Upper lobe of right lung (tissue), 1 donor: Measurements from ENCODE around the gene IL19. TPM values are rescaled to one million over a fixed set of nuclear protein-coding genes. Genes with fewer than 3 reads are reported as not detected.

Experiments used
- ATAC-seq: fragments of 200-7000 bp; cut with Tn5 transposase; one replicate; pipeline ENCODE4 v1.9.1; 2020; ENCODE audit warnings: mild to moderate bottlenecking, moderate library complexity
- DNase-seq: peaks from one replicate; pipeline ENCODE4 v3.0.0-alpha.2; 2020
- H3K27ac ChIP-seq: fragments of 200-600 bp; one replicate; pipeline ENCODE4 v1.8.0; 2022
- H3K27me3 ChIP-seq: fragments of 200-600 bp; one replicate; pipeline ENCODE4 v1.8.0; 2022; ENCODE audit warnings: mild to moderate bottlenecking
- H3K36me3 ChIP-seq: fragments of 200-600 bp; one replicate; pipeline ENCODE4 v1.8.0; 2022
- H3K4me1 ChIP-seq: fragments of 200-600 bp; one replicate; pipeline ENCODE4 v1.8.0; 2022
- H3K4me3 ChIP-seq: fragments of 200-600 bp; one replicate; pipeline ENCODE4 v1.8.0; 2022; ENCODE audit warnings: mild to moderate bottlenecking
- H3K9me3 ChIP-seq: fragments of 200-600 bp; one replicate; pipeline ENCODE4 v1.8.0; 2022
- intact Hi-C: fragments of 100-400 bp; cut with DNase I; formaldehyde crosslinking; loops from one replicate; pipeline ENCODE4 v1.11.0; 2022
- total RNA-seq: library from RNA; stranded (reverse); fragmentation: NEBNext Ultra II Directional; extraction: Animal tissue kit (Norgen Biotek cat#: 25700); gene quantifications from one replicate; pipeline ENCODE4 v1.2.1, GENCODE V29; 2021
- TF ChIP-seq, protein P1 (sequence below): fragments of 200-600 bp; IDR thresholded peaks from one replicate; pipeline ENCODE4 v1.8.0; 2022; ENCODE audit warnings: antibody characterized with exemption
- donor health status: DM: no; HTN: yes; CAD: no; lungs with severe emphysema.

Gene IL19
- total RNA-seq, 1 donor from 2014 or later: not detected

DNA sequence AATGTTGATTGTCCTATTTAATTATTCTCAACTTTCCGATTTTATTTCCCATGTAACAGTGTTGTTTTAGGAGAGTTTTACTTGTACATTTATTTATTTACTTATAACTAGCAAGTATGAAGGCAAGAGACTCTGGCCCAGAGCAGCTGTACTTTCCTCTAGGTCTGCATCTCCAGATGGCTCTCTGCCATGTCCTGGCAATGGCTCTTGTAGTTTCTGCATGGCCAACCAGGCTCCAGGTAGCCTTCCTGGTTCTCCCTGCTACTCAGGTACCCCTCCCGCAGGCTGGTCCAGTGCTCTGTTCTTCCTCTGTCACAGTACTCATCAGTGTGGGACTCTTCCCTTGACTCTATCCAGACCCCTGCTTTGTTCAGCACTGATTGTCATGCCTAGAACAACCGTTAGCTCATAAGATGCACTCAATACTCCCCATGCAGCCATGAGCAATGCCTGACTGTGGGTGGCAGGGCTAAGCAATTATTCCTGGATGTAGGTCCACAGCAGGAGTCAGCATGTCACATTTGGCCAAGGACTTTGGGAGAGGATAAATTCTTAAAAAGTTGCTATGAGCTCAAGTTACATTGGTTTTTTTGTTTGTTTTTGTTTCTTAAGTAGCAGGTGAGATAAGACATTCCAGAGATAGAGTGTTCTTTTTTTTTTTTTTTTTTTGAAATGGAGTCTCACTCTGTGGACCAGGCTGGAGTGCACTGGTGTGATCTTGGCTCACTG is 84.0 kb downstream of the IL19 start:
- H3K36me3 ChIP-seq: no peaks in the 10 kb centered on the region
- no peaks in the 10 kb centered on the region for H3K27me3 ChIP-seq
- no peak overlapping the region for H3K27ac ChIP-seq
- TF ChIP-seq, protein P1, sequence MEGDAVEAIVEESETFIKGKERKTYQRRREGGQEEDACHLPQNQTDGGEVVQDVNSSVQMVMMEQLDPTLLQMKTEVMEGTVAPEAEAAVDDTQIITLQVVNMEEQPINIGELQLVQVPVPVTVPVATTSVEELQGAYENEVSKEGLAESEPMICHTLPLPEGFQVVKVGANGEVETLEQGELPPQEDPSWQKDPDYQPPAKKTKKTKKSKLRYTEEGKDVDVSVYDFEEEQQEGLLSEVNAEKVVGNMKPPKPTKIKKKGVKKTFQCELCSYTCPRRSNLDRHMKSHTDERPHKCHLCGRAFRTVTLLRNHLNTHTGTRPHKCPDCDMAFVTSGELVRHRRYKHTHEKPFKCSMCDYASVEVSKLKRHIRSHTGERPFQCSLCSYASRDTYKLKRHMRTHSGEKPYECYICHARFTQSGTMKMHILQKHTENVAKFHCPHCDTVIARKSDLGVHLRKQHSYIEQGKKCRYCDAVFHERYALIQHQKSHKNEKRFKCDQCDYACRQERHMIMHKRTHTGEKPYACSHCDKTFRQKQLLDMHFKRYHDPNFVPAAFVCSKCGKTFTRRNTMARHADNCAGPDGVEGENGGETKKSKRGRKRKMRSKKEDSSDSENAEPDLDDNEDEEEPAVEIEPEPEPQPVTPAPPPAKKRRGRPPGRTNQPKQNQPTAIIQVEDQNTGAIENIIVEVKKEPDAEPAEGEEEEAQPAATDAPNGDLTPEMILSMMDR: no peak
- H3K4me3 ChIP-seq: no peak overlapping the region
- H3K4me1 ChIP-seq: no peaks in the 10 kb centered on the region
- DNase-seq (no peak), ATAC-seq (peak; percentile 34)
- H3K9me3 ChIP-seq: no peaks in the 10 kb centered on the region
- intact Hi-C loops: no loop called here

DNA sequence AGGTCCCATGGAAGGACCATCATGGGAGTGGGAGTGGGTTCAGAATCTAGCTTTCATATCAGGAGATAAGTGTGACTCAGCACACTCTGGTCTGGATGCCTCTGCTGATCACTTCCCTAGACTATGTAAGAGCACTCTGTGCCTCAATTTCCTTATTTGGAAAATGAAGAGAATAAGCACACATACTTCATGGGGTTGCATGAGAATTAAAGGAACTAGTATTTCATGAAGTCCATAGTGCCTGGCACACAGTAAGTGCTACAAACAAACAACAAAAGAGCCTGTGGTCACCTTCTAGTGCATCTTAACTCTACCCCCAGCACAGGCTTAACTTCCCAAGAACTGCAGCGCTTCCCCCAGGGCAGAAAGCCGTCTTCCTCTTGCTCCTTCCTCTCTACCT is 85.3 kb downstream of the IL19 start:
- intact Hi-C loops: no loop called here
- no peak for DNase-seq
- Histone ChIP-seq H3K36me3 (no peaks in the 10 kb centered on the region), H3K27ac (no peak overlapping the region), H3K27me3 (no peaks in the 10 kb centered on the region), H3K4me3 (no peak overlapping the region), H3K9me3 (no peaks in the 10 kb centered on the region), H3K4me1 (no peaks in the 10 kb centered on the region)
- ATAC-seq: peak; percentile 45
- TF ChIP-seq, protein P1: no peak

DNA sequence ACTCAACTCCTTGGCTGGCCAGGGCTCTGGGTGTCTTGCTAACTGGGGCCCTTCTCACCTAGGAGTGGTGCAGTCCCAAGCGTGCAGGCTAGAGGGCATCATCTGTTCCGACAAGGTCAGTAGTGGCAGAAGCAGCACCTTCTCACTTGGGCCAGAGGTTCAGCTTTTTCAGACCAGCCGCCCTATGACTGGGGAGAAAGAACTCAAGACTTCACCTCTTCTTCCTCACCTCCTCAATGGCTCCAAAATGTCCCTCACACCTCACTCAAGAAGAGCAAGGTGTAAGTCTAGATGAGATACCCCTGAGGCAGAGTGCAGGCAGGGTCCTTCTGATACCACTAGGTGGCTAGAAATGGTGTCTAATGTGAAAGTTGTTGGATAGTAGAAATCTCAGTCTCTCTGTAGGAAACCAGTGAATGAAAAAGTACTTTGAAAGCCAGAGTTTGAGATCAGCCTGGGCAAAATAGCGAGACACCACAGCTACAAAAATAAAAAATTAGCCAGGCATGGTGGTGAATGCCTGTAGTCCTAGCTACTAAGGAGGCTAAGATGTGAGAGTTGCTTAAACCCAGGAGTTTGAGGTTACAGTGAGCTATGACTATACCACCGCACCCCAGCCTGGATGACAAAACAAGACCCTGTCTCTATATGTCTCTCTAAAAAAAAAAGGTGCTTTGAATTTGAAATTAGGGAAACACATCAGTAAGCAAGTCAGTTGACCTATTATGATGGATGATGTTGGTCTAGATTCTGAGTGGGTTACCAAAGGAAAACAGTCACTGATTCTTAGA is 86.3 kb downstream of the IL19 start:
- Histone ChIP-seq H3K4me1 (no peaks in the 10 kb centered on the region), H3K9me3 (no peaks in the 10 kb centered on the region), H3K36me3 (no peaks in the 10 kb centered on the region), H3K27ac (no peak overlapping the region), H3K27me3 (no peaks in the 10 kb centered on the region), H3K4me3 (no peak overlapping the region)
- intact Hi-C loops: no loop called here
- TF ChIP-seq, protein P1: no peak
- DNase-seq (no peak), ATAC-seq (peak; percentile 21)

DNA sequence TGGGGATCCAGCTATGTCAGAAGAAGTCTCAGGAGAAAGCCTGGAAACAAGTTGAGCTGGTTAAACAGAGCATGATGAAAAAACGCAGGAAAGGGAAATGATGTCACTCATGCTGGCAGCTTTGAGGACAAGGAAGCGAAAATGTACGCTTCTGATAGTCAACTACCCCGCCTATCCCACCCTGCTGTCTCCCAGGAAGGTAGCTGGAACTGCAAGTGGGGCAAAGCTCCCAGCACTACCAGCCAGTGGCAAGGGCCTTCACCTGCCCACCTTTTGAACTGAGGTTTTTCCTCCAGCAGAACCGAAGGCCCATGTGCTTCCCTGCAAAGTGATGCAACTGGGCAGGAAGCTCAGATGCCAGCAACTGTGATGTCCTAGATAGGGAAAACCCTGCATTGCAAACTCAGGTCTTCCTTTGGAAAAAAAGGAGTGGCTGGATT is 88.5 kb downstream of the IL19 start:
- DNase-seq: no peak

DNA sequence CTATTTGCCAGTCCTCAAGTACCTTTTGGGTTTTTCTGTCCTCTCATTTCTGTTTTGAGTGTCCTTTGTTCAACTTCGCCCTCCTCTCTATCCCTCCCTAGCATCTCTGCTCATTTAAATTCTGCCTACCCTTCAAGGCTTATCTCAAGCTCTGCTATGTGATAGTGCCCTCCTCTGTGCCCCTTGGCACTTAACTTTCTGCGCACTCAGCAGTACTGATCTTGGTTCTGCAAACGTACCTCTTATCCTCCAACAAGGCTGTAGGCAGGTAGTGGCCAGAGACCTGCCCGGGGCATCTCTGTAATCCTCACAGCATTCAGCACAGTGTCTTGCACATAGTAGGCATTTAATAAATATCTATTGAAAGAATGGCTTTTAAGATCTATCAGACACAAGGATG is 89.6 kb downstream of the IL19 start:
- Histone ChIP-seq H3K9me3 (no peaks in the 10 kb centered on the region), H3K27ac (no peak overlapping the region), H3K36me3 (no peaks in the 10 kb centered on the region), H3K4me1 (peaks cover 4% of the 10 kb centered on the region), H3K4me3 (no peak overlapping the region), H3K27me3 (no peaks in the 10 kb centered on the region)
- DNase-seq: no peak
- no peak for ATAC-seq
- intact Hi-C loops: no loop called here
- TF ChIP-seq, protein P1: no peak

More for the DNA sequence above, 88.5 kb downstream of the IL19 start:
- H3K9me3 ChIP-seq: no peaks in the 10 kb centered on the region
- no peaks in the 10 kb centered on the region for H3K36me3 ChIP-seq
- H3K4me1 ChIP-seq: no peaks in the 10 kb centered on the region
- ATAC-seq: peak; percentile 66
- no peaks in the 10 kb centered on the region for H3K27me3 ChIP-seq
- intact Hi-C loops: no loop called here
- TF ChIP-seq, protein P1: no peak
- no peak overlapping the region for H3K4me3 ChIP-seq
- H3K27ac ChIP-seq: no peak overlapping the region
